HepG2 (cell line): Measurements from ENCODE around the gene ZBTB7B. TPM values are rescaled to one million over a fixed set of nuclear protein-coding genes. Genes with fewer than 3 reads are reported as not detected.

Experiments
- ASH2L ChIP-seq: fragments of 300-600, 200-600 bp; sonication (generic); IDR thresholded peaks from 2 replicates; pipeline ENCODE4 v1.7.0; 2017; ENCODE audit warnings: low read depth, mild to moderate bottlenecking, moderate library complexity, mixed read lengths, low read length; ENCODE audit not compliant: insufficient read length
- CENPX ChIP-seq: sonication (generic); formaldehyde crosslinking; IDR thresholded peaks from 2 replicates; pipeline ENCODE4 v1.9.0; 2021; ENCODE audit warnings: mild to moderate bottlenecking, missing genetic modification reagents, moderate library complexity
- CSRNP1 ChIP-seq: sonication (generic); formaldehyde crosslinking; IDR thresholded peaks from 2 replicates; pipeline ENCODE4 v1.8.1; 2023; ENCODE audit warnings: mild to moderate bottlenecking, missing genetic modification reagents
- DMAP1 ChIP-seq: IDR thresholded peaks from 2 replicates; pipeline ENCODE4 v1.6.1; 2016
- GATA4 ChIP-seq: sonication (generic); IDR thresholded peaks from 2 replicates; pipeline ENCODE4 v1.6.1; 2016; ENCODE audit warnings: antibody characterized with exemption, low read depth, borderline replicate concordance
- KDM2A ChIP-seq: sonication (generic); formaldehyde crosslinking; IDR thresholded peaks from 2 replicates; pipeline ENCODE4 v1.4.0; 2020; ENCODE audit warnings: low read depth, missing genetic modification reagents, borderline replicate concordance
- MXD1 ChIP-seq: sonication (generic); formaldehyde crosslinking; IDR thresholded peaks from 2 replicates; pipeline ENCODE4 v1.4.0; 2020; ENCODE audit warnings: mild to moderate bottlenecking, missing genetic modification reagents
- POLR2AphosphoS5 ChIP-seq: IDR thresholded peaks from 2 replicates; pipeline ENCODE4 v1.6.1; 2012; ENCODE audit warnings: low read depth, low read length
- TFAP4 ChIP-seq: sonication (generic); IDR thresholded peaks from 2 replicates; pipeline ENCODE4 v1.6.1; 2016; ENCODE audit warnings: low read depth, borderline replicate concordance
- ZC3H13 ChIP-seq: sonication (generic); formaldehyde crosslinking; IDR thresholded peaks from 2 replicates; pipeline ENCODE4 v1.8.1; 2023; ENCODE audit warnings: mild to moderate bottlenecking, missing genetic modification reagents, moderate library complexity
- ZC3H4 ChIP-seq: sonication (generic); formaldehyde crosslinking; IDR thresholded peaks from 2 replicates; pipeline ENCODE4 v1.4.0; 2020; ENCODE audit warnings: missing genetic modification reagents, borderline replicate concordance
- ZFP82 ChIP-seq: sonication (generic); formaldehyde crosslinking; IDR thresholded peaks from 2 replicates; pipeline ENCODE4 v1.5.1; 2020; ENCODE audit warnings: mild to moderate bottlenecking, missing genetic modification reagents, borderline replicate concordance
- ZFX ChIP-seq: sonication (generic); formaldehyde crosslinking; IDR thresholded peaks from 2 replicates; pipeline ENCODE4 v1.4.0; 2020; ENCODE audit warnings: mild to moderate bottlenecking, low read depth, missing genetic modification reagents, moderate library complexity
- ZFY ChIP-seq: sonication (generic); formaldehyde crosslinking; IDR thresholded peaks from 2 replicates; pipeline ENCODE4 v1.4.0; 2020; ENCODE audit warnings: missing genetic modification reagents
- ZNF12 ChIP-seq: sonication (generic); formaldehyde crosslinking; IDR thresholded peaks from 2 replicates; pipeline ENCODE4 v1.5.0; 2020; ENCODE audit warnings: missing genetic modification reagents
- ZNF280D ChIP-seq: sonication (generic); formaldehyde crosslinking; IDR thresholded peaks from 2 replicates; pipeline ENCODE4 v1.5.1; 2020; ENCODE audit warnings: mild to moderate bottlenecking, missing genetic modification reagents
- ZNF296 ChIP-seq: sonication (generic); formaldehyde crosslinking; conservative IDR thresholded peaks from 2 replicates; pipeline ENCODE4 v1.5.0; 2020; ENCODE audit warnings: mild to moderate bottlenecking, missing genetic modification reagents
- ZNF441 ChIP-seq: sonication (generic); formaldehyde crosslinking; IDR thresholded peaks from 2 replicates; pipeline ENCODE4 v1.7.0; 2021; ENCODE audit warnings: missing genetic modification reagents, borderline replicate concordance
- ZNF605 ChIP-seq: sonication (generic); formaldehyde crosslinking; IDR thresholded peaks from 2 replicates; pipeline ENCODE4 v1.8.0; 2022; ENCODE audit warnings: mild to moderate bottlenecking, missing genetic modification reagents
- ZNF740 ChIP-seq: sonication (generic); formaldehyde crosslinking; IDR thresholded peaks from 2 replicates; pipeline ENCODE4 v1.4.0; 2020; ENCODE audit warnings: missing genetic modification reagents
- ZNF816 ChIP-seq: sonication (generic); formaldehyde crosslinking; IDR thresholded peaks from 2 replicates; pipeline ENCODE4 v1.8.0; 2022; ENCODE audit warnings: missing genetic modification reagents, mild to moderate bottlenecking, borderline replicate concordance
- ZNF878 ChIP-seq: sonication (generic); formaldehyde crosslinking; IDR thresholded peaks from 2 replicates; pipeline ENCODE4 v1.8.1; 2023; ENCODE audit warnings: mild to moderate bottlenecking, missing genetic modification reagents, moderate library complexity
- polyA plus RNA-seq, 8 experiments: library from polyadenylated mRNA; depleted of rRNA in 3 of 8; stranded (reverse) in 7 of 8; unstranded in 1 of 8; fragments of >200 nt; fragmentation: Illumina TruSeq in 4 of 8; extraction: Trizol in 4 of 8; gene quantifications; 2 replicates each; pipeline versions ENCODE4 v1.2.1 to v1.2.3, GENCODE V29; 2011 to 2016; ENCODE audit warnings: low read depth in 4 of 8, missing spikeins in 1 of 8, mixed read lengths in 1 of 8; ENCODE audit not compliant: insufficient read depth in 1 of 8
- total RNA-seq, 5 experiments: library from RNA; depleted of rRNA; stranded (reverse); fragments of >200 nt; fragmentation: Illumina TruSeq; extraction: Trizol; gene quantifications; 2 replicates each; pipeline ENCODE4 v1.2.3, GENCODE V29; 2016; ENCODE audit warnings: low read depth in 1 of 5

The ZBTB7B gene
- total and polyA plus RNA-seq, 2 of the 13 experiments (the other 11 are each of a cell fraction or from before 2014, with no cell fraction given): 15.5 to 17.5 TPM

GRCh38 chr1:154962156-154962749, 40.3 kb upstream of the ZBTB7B start (continued):
- peak; percentile 9; the same call in 1 of the 2 replicates for TF ChIP-seq MXD1
- TF ChIP-seq ZNF878 (CRISPR knock-in tag): 0 out of 2 replicates have a peak, but pooled peaks have one; percentile 11
- no peak for TF ChIP-seq ZNF280D (CRISPR knock-in tag)
- 0 out of 2 replicates have a peak, but pooled peaks have one; percentile 7 for TF ChIP-seq ZNF605 (CRISPR knock-in tag)
- 0 out of 2 replicates have a peak, but pooled peaks have one; percentile 0 for TF ChIP-seq ZFP82
- TF ChIP-seq CENPX (CRISPR knock-in tag): no peak
- 0 out of 2 replicates have a peak, but pooled peaks have one; percentile 2 for TF ChIP-seq GATA4
- peak; percentile 68; the same call in 1 of the 2 replicates for TF ChIP-seq ZNF740 (CRISPR knock-in tag)
- 0 out of 2 replicates have a peak, but pooled peaks have one; percentile 29 for TF ChIP-seq ZC3H4 (CRISPR knock-in tag)
- no peak for TF ChIP-seq TFAP4
- TF ChIP-seq ZFX (CRISPR knock-in tag): peak; percentile 76
- TF ChIP-seq CSRNP1 (CRISPR knock-in tag): 0 out of 2 replicates have a peak, but pooled peaks have one; percentile 5
- TF ChIP-seq DMAP1 (CRISPR knock-in tag): peak; percentile 1; the same call in 1 of the 2 replicates
- peak; percentile 56 for TF ChIP-seq ZFY
- TF ChIP-seq ZNF441 (CRISPR knock-in tag): 0 out of 2 replicates have a peak, but pooled peaks have one; percentile 0
- TF ChIP-seq KDM2A (CRISPR knock-in tag): peak; percentile 20; the same call in 1 of the 2 replicates
- no peak; the same call in 1 of the 2 replicates for TF ChIP-seq POLR2AphosphoS5
- peak; percentile 80; the same call in 1 of the 2 replicates for TF ChIP-seq ZC3H13
- no peak for TF ChIP-seq ZNF12
- TF ChIP-seq ASH2L: peak; percentile 27
- 0 out of 2 replicates have a peak, but pooled peaks have one; percentile 66 for TF ChIP-seq ZNF296 (CRISPR knock-in tag)
- TF ChIP-seq ZNF816 (CRISPR knock-in tag): 0 out of 2 replicates have a peak, but pooled peaks have one; percentile 21
